Fibroblast of skin of back (primary cell): ENCODE measurements around the gene P3R3URF. TPM values are rescaled to one million over a fixed set of nuclear protein-coding genes. Genes with fewer than 3 reads are reported as not detected.
"Not testable (repeated sequence)": the region's sequence is repeated elsewhere in the genome, so short reads cannot be mapped to it uniquely, and the experiment has no call there.

ENCODE experiments used
- DNase-seq: peaks from one replicate; pipeline ENCODE4 v3.0.0-alpha.2; 2013
- polyA plus RNA-seq, 2 experiments: library from polyadenylated mRNA; unstranded; fragments of 120-200 nt; gene quantifications; one replicate each; pipeline ENCODE4 v1.2.1, GENCODE V29; 2013; ENCODE audit not compliant: insufficient read length in 2 of 2

P3R3URF gene
- polyA plus RNA-seq (2013, experiment 1 of 2; ENCODE audit: insufficient read length) = not detected
- not detected for polyA plus RNA-seq (2013, experiment 2 of 2; ENCODE audit: insufficient read length)

- DNase-seq = no peak
These were observed at the start of gene P3R3URF for GRCh38 chr1:46176211-46176865. P3R3URF (minus strand) TSS chr1:46176488; CDS start chr1:46176471, 17 bp downstream.

GRCh38 chr1:46224966-46225365 lies 48.7 kb upstream of the P3R3URF start:
- DNase-seq = no peak

GRCh38 chr1:46223472-46223943 lies 47.2 kb upstream of the P3R3URF start:
- DNase-seq = peak; percentile 86

- not testable (repeated sequence) for DNase-seq
These were observed 46.8 kb upstream of the P3R3URF start for GRCh38 chr1:46223055-46223454.

- no peak for DNase-seq
These were observed 45.5 kb upstream of the P3R3URF start for GRCh38 chr1:46221749-46222148.

GRCh38 chr1:46220808-46221207 lies 44.5 kb upstream of the P3R3URF start:
- DNase-seq = no peak

- DNase-seq = peak; percentile 7
These were observed 43.5 kb upstream of the P3R3URF start for GRCh38 chr1:46219551-46220520.

GRCh38 chr1:46218443-46218842 lies 42.2 kb upstream of the P3R3URF start:
- no peak for DNase-seq

GRCh38 chr1:46215504-46215903 lies 39.2 kb upstream of the P3R3URF start:
- DNase-seq = no peak

GRCh38 chr1:46211051-46211450 lies 34.8 kb upstream of the P3R3URF start:
- DNase-seq = no peak

GRCh38 chr1:46210561-46210960 lies 34.3 kb upstream of the P3R3URF start:
- DNase-seq = no peak

- no peak for DNase-seq
These were observed 30.1 kb upstream of the P3R3URF start for GRCh38 chr1:46206399-46206798.

GRCh38 chr1:46205791-46206190 lies 29.5 kb upstream of the P3R3URF start:
- no peak for DNase-seq

GRCh38 chr1:46205141-46205540 lies 28.9 kb upstream of the P3R3URF start:
- DNase-seq = no peak

GRCh38 chr1:46204406-46204742 lies 28.1 kb upstream of the P3R3URF start:
- DNase-seq = no peak

- DNase-seq = no peak
These were observed 27.6 kb upstream of the P3R3URF start for GRCh38 chr1:46203738-46204405.

- no peak for DNase-seq
These were observed 23.0 kb upstream of the P3R3URF start for GRCh38 chr1:46199233-46199749.

- DNase-seq = peak; percentile 72
These were observed 21.9 kb upstream of the P3R3URF start, which contains the start of gene POMGNT1 for GRCh38 chr1:46197964-46198811. POMGNT1 (minus strand) TSS chr1:46198434; CDS start chr1:46197821, 613 bp downstream.

- DNase-seq = peak; percentile 37
These were observed 21.3 kb upstream of the P3R3URF start for GRCh38 chr1:46197560-46197963.

- DNase-seq = no peak
These were observed 20.3 kb upstream of the P3R3URF start for GRCh38 chr1:46196609-46197008.

- no peak for DNase-seq
These were observed 18.4 kb upstream of the P3R3URF start for GRCh38 chr1:46194641-46195193.
